ENCODE data around the gene HIF1AN.

The HIF1AN gene

GRCh38 chr10:100522107-100522801, 13.5 kb upstream of the HIF1AN start:
- no peak for DNase-seq

GRCh38 chr10:100522945-100523344, 12.8 kb upstream of the HIF1AN start:
- DNase-seq, result no peak

DNA sequence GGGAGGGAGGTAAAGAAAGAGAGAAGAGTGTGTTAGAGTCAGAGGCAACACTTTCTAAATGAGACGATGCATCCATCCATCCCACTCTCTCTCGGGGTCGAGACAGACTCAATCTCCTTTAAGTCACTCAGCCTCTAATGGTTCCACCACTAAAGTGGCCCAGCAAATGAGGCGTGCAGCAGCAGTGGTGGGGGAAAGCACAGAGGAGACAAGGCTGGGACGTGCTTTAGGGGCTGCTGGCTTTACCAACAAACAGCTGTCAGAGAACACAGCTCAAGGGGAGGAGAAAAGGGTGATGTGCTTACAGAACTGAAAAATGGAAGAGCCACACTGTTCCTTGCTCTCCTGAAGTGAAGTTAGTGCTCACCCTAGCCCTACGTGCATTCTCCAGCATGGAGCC, 11.5 kb upstream of the HIF1AN start:
- no peak for DNase-seq

DNA sequence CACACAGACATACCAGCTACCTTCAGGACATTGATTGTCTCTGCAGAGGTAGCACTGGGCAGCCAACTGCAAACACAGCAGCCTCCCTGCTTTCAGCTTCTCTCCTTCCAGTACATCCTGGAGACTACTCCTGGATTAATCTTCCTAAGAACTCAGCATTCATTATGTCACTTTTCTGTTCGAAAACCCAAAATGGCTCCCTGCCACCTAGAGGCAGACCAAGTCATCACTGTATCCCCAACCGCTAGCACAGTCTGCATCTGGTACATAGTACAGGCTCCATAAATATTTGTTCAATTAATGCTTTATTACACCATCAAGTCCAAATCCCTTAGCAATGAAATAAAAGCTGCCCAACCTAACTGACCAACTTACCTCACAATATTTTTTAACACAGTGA, 11.1 kb upstream of the HIF1AN start:
- DNase-seq, result no peak

DNA sequence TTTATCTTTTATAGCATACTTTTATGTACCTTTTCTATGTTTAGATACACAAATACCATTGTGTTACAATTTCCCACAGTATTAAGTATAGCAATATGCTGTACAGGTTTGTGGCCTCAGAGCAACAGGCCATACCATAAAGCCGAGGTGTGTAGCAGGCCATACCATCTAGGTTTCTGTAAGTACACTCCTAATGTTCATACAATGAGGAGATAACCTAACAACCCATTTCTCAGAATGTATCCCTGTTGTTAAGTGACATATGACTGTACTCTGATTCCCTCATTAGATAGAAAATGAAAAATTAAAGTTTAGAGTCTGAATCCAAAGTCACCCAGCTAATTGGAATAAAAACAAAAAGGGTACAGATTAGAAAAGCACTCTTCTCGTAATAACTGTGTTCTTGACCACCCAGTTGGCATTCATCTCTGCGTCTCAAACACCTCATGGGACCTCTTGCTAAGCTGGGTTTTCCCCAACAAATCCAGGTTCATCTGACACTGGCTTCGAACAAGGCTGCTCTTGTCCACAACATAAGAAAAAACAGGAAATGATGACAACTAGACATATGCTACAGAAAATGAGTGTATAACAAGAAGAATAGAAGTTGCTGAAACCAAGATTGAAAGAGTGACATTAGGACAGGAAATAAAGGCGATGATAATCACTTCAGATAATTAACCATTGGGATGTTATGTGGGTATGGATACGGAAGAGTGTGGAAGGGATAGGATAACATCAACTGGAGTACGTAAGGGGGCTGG, 7.4 kb upstream of the HIF1AN start:
- no peak for DNase-seq

- DNase-seq, result no peak
Observed at GRCh38 chr10:100528921-100529474, 6.7 kb upstream of the HIF1AN start.

DNA sequence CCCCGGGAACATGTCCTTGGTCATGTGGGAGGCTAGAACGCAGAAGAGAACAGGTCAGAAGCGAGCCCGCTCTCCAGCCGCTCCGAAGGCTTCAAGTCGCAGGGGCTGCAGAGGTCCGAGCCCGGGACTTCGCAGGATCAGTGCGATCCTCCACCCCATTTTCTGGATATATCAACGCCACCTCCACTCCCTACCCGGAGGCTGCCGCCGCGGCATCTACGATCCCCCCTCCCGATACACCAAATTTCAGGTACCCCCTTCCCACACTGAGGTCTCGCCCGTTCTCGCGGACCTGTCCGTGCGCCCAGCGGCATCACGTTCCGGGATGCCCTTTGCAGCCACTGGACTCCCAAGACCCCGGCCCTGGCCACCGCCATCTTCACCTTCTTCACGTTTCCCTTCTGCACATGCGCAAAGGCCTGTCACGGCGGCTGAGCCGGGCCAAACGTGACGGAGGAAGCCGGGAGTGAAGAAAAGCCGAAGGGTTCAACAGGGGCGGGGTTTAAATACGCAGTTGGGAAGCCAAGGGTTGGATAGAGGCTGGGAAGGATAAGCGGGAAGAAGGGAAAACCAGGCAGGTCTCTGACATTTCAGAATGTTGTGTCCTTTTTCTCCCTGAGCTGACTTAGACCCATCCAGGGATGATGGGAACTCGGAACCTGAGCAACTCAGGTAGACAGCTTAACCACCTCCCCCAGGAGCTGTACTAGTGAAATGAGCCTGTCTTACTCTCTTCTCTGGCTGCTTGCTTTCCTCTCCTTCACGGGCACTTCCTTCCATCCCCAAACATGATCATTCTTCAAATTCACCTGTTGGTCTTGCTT, 6.1 kb upstream of the HIF1AN start, which contains the start of gene NDUFB8:
NDUFB8 (minus strand) TSS at position 397 of the 824 bp plus-strand sequence; CDS start at position 377, 20 bp downstream.
- peak; percentile 92 for DNase-seq

DNA sequence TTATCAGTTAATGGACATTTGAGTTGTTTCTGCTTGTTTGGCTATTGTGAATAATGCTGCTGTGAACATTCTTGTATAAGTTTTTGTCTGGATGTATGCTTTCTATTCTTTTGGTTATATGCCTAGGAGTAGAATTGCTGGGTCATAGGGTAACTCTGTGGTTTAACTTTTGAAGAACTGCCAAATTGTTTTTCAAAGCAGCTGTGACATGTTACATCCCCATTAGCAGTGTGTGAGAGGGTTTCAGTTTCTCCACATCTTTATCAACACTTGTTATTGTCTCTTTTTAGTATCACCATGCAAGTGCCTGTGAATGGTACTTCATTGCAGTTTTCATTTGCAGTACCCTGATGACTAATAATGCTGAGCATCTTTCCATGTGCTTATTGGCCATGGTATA, 4.0 kb upstream of the HIF1AN start:
- DNase-seq, result no peak

GRCh38 chr10:100534726-100535125, 1.0 kb upstream of the HIF1AN start:
- DNase-seq, result no peak

- DNase-seq, result no peak
Observed at GRCh38 chr10:100535338-100535714, 417 bp upstream of the HIF1AN start.

DNA sequence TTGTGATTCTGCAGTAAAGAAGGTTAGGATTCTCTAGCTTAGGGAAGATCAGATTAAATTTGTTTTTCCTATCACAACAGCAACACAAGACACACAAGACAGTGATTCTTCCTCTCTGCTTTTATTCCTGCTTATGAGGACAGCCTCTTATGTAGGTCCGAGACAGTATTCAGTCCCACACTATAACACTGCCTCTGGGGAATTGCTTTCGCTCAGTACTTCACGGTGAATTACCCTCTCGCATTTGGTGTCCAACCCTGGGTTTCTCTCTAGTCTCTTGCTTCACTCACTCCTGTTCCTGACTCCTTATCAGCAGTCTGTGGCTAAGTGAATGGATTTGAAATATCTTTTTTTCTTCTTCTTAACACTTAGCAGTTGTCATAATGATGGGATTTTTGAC, 1.7 kb downstream of the HIF1AN start:
- DNase-seq, result no peak

DNA sequence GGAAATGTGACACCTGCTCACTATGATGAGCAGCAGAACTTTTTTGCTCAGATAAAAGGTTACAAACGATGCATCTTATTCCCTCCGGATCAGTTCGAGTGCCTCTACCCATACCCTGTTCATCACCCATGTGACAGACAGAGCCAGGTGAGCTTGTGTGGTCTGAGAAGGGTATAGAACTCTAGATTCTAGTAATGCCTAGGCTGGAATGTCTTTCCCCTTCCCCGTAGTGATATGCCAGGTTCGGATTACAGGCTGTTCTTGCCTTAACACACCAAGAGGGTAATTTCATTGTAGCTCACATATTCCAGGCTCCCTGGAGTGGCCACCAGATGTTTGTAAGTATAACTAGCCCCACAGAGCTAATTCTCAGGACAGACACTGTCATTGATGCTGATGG, 9.2 kb downstream of the HIF1AN start:
- no peak for DNase-seq

DNA sequence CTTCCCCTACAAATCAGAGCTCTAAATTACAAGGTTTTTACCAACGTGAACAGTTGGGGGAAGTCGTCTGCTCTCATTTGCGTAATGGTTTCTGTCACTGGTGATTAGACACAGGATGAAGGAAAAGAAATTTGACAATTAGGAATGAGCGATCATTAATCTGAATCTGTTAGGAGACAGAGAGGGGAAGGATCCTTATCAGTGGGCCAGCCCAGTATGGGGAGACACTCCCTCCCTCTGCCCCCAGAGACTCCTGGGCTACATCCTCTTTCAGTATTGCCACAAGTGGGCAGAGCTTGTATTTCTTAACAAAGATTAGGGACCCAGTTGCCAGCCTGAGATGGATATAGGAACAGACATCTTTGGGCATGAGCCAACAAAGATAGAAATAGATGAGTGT, 15.5 kb downstream of the HIF1AN start:
- no peak for DNase-seq

- no peak for DNase-seq
Observed at GRCh38 chr10:100551738-100552137, 16.0 kb downstream of the HIF1AN start.

DNA sequence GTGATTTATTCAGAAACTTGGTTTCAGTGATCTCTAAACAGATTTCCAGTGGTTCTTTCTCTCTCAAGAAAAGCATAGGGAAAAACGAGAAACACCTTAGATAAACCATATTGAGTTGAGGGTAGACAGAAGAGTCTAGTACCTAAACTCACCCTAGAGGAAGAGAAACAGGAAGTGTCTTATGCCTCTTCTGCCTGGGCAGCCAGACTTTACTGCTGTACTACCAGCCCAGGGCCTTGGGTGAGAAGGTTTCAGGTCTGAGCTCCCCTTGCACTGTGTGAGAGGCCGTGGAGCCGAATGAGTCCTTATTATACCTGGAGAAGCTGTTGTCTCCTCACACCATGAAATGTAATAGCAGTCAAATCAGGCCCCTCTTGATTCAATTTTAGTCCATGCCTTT, 18.2 kb downstream of the HIF1AN start:
- DNase-seq, result no peak

DNA sequence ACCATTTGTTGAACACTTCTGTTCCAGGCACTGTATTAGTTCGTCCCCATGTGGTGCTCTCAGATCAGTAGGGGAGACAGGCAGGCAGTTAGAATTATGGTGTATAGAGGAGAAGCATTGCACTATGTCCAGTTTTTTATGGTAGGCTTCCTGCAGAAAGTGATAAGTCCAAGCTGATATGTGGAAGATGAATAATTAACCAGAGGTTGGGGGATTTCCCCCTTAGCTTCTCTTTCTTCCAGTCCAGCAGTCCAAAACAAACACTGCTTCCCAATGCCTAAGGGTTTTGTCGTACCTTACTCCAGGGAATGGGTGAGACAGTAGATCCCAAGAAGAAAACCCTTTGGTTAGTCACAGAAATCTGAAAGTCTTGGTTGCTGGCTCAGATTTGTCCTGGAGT, 19.2 kb downstream of the HIF1AN start:
- no peak for DNase-seq

DNA sequence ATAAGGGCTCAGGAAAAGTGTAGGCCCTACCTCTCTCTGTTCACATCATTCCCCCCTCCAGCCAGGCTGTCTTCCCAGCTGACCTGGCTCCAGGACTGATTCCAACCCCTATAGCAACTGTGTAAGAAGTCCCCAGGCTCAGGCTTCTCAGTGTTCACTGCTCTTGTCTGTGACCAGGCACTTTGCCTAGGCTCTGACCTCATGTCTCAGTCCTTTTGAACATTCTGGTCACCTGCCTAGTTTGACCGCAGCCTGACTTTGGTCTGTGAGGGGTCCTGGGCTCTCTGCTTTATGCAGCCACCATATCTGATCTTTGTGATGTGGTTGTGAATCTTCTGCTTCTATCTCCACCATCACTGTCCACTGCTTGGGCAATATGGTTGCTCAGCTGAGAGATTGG, 24.5 kb downstream of the HIF1AN start:
- no peak for DNase-seq

DNA sequence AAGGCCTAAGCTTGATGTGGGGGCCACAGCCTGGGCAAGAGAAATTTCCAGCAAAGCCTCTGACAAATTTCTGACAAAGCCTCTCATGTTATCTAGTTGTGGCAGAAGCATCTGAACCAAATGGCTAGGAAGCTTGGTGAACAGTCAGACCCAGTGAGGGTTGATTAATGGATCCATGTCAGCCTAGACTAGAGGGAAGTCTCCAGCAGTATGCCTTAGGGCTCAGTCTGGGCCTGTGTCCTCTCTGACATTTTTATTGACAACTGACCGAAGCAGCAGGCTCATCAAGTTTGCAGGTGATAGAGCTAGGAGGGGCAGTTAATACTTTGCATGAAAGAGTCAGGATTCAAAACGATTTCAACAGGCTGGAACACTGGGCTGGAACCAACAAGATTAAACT, 25.3 kb downstream of the HIF1AN start:
- no peak for DNase-seq

GRCh38 chr10:100562008-100562672, 26.4 kb downstream of the HIF1AN start:
- peak; percentile 85 for DNase-seq

GRCh38 chr10:100565206-100565985, 29.7 kb downstream of the HIF1AN start:
- DNase-seq, result no peak

DNA sequence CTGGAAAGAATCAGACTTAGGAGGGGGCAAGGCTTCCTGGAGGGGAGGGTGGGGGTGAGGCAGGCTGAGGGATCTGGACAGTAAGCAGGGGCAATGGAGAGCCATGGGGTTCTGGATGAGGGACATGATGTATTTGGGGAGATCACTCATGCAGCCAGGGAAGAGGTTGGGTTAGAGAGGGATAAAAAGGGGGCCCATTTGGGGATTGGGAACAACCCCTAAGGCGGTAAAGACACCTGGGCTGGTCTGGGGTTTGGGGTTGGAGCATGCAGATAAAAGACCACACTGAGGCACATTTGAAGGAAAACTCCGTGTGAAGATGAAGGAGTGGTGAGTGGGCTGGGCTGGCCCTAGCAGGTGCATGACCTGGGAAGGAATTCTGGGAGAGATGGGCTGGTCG, 30.8 kb downstream of the HIF1AN start:
- no peak for DNase-seq

DNA sequence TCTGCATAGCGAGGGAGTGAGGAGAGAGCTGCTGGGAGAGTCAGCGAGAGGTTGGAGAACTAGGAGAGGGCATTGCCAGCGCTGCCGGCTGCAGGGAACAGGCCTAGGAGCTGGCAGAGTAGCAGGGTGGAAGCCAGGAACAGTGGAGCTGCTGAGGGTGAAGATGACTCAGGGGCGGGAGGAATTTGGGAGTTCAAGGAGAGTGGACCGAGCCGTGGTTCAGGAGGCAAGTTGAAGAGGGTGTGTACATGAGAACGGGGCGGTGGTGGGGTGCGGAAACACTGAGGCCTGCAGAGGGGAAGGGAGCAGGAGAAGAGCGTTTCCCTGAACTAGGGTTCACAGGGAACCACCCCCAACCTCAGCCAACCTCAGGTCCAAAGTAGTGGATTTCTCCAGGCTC, 31.5 kb downstream of the HIF1AN start:
- DNase-seq, result no peak
